ENCODE results near the gene PTPRK.

Gene PTPRK

DNA sequence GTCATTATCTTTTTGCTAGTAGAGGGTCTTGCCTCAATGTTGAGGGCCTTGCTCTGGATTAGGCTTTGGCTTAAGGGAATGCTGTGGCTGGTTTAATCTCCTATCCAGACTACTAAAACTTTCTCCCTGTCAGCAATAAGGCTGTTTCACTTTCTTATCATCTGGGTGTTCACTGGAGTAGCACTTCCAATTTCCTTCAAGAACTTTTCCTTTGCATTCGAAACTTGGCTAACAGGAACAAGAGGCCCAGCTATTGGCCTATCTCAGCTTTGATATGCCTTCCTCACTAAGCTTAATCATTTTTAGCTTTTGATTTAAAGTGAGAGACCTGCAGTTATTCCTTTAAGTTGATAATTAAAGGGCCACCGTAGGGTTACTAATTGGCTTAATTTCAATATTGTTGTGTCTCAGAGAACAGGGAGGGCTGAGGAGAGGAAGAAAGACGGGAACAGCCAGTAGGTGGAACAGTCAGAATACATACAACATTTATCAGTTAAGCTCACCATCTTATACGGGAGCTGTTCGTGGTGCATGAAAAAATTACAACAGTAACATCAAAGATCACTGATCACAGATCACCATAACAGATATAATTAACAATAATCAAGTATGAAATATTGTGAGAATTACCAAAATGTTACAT, 186.7 kb downstream of the PTPRK start:
- Histone ChIP-seq H3K4me3 (ENCODE audit: low read depth, low read length) (no peak overlapping the region), H3K27me3 (replicated peaks) (no peaks in the 10 kb centered on the region), H3K27ac (no peak overlapping the region), H3K36me3 (replicated peaks) (no peaks in the 10 kb centered on the region)
- TF ChIP-seq, protein P1, sequence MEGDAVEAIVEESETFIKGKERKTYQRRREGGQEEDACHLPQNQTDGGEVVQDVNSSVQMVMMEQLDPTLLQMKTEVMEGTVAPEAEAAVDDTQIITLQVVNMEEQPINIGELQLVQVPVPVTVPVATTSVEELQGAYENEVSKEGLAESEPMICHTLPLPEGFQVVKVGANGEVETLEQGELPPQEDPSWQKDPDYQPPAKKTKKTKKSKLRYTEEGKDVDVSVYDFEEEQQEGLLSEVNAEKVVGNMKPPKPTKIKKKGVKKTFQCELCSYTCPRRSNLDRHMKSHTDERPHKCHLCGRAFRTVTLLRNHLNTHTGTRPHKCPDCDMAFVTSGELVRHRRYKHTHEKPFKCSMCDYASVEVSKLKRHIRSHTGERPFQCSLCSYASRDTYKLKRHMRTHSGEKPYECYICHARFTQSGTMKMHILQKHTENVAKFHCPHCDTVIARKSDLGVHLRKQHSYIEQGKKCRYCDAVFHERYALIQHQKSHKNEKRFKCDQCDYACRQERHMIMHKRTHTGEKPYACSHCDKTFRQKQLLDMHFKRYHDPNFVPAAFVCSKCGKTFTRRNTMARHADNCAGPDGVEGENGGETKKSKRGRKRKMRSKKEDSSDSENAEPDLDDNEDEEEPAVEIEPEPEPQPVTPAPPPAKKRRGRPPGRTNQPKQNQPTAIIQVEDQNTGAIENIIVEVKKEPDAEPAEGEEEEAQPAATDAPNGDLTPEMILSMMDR (IDR thresholded peaks at IDR 0.05; ENCODE audit: low read depth, low read length, missing control alignments): no peak
- in situ Hi-C loops (cut with HindIII; ENCODE audit: low pct_ligation_motif_present, low sequenced_read_pairs): no loop called here
- no peak for DNase-seq

DNA sequence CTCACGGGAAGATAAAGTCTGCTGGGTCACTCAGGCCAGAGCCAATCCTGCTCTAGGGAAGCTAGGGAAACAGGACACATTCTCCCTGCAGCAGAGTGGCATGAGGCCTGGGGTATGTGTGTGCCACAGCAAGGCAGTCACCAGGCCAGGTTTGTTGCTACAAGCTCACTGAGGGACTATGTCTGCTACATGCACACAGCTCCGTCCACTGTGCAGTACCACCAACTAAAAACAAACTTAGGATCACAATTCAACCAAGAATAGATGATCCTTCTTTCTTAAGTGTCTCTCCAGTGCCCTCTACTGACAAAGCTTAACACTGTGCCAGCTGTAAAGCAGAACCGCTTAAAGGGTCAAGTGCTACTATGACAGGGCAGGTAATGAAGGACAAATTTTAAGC, 192.5 kb downstream of the PTPRK start:
- Histone ChIP-seq H3K27ac (no peak overlapping the region), H3K4me3 (ENCODE audit: low read depth, low read length) (no peak overlapping the region), H3K27me3 (replicated peaks) (no peaks in the 10 kb centered on the region), H3K36me3 (replicated peaks) (no peaks in the 10 kb centered on the region)
- in situ Hi-C loops (cut with HindIII; ENCODE audit: low pct_ligation_motif_present, low sequenced_read_pairs): no loop called here
- no peak for DNase-seq
- TF ChIP-seq, protein P1 (IDR thresholded peaks at IDR 0.05; ENCODE audit: low read depth, low read length, missing control alignments): peak; percentile 58

DNA sequence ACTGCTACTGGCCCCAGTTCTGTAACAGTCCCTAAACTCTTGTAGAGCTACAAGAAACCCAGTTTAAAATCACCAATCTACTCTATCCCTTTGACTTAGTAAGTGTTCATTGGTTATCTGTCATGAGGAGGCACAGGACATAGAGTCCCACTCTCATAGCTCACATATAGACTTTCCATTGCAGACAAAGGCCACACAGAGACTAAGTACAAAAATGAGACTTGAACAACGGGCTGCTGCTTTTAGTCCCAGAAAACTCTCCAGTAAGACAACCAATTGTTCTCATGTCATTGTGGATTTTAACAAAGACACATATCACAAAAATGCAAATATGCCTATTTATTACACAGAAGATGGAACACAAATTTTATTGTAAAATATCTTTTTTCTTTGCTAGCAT, 197.4 kb downstream of the PTPRK start:
- no peak overlapping the region for H3K27ac ChIP-seq
- H3K4me3 ChIP-seq (ENCODE audit: low read depth, low read length): no peak overlapping the region
- no peaks in the 10 kb centered on the region for H3K36me3 ChIP-seq (replicated peaks)
- DNase-seq: no peak
- TF ChIP-seq, protein P1 (IDR thresholded peaks at IDR 0.05; ENCODE audit: low read depth, low read length, missing control alignments): no peak
- in situ Hi-C loops (cut with HindIII; ENCODE audit: low pct_ligation_motif_present, low sequenced_read_pairs): no loop called here
- H3K27me3 ChIP-seq (replicated peaks): no peaks in the 10 kb centered on the region

DNA sequence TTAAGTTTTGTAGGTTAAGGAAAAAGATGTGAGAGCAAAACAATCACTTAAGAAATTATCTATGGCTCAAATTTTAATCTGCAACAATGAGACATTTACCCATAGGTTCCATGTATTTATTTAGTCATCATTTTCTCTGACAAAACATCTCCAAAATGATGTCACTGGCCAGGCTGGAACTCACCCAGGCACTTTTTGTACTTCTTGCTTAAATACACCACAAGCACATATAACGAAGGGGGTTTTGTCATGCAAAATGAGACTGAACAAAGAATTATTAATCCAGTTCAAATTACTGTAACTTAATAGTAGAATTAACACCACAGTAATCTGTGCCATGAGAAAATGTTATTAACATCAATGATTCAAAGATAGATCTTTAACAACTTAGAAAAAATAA, 200.5 kb downstream of the PTPRK start:
- H3K27ac ChIP-seq: no peak overlapping the region
- H3K36me3 ChIP-seq (replicated peaks): no peaks in the 10 kb centered on the region
- TF ChIP-seq, protein P1 (IDR thresholded peaks at IDR 0.05; ENCODE audit: low read depth, low read length, missing control alignments): no peak
- no peak overlapping the region for H3K4me3 ChIP-seq (ENCODE audit: low read depth, low read length)
- in situ Hi-C loops (cut with HindIII; ENCODE audit: low pct_ligation_motif_present, low sequenced_read_pairs): no loop called here
- no peaks in the 10 kb centered on the region for H3K27me3 ChIP-seq (replicated peaks)
- no peak for DNase-seq

DNA sequence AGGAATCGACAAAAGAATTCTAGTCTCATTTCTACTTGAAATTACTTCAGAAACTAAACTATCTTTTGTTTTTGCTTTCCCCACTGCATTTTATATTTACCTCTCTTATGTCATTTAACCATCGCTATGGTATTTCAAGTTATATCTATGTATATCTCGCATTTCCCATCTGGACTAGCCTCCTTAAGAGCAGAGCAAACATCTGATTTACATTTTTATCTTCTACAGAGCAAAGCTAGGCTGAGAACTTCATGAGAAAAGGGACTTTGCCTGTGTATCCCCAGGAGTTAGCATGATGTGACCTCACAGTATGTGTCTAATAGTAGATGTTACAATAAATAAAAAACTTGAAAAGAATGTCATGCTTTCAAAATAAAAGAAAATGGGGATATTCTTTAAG, 201.2 kb downstream of the PTPRK start:
- TF ChIP-seq, protein P1 (IDR thresholded peaks at IDR 0.05; ENCODE audit: low read depth, low read length, missing control alignments): no peak
- in situ Hi-C loops (cut with HindIII; ENCODE audit: low pct_ligation_motif_present, low sequenced_read_pairs): no loop called here
- H3K36me3 ChIP-seq (replicated peaks): no peaks in the 10 kb centered on the region
- no peaks in the 10 kb centered on the region for H3K27me3 ChIP-seq (replicated peaks)
- DNase-seq: no peak
- no peak overlapping the region for H3K4me3 ChIP-seq (ENCODE audit: low read depth, low read length)
- no peak overlapping the region for H3K27ac ChIP-seq
